ENCODE data around the gene MAML2.

MAML2 gene

DNA sequence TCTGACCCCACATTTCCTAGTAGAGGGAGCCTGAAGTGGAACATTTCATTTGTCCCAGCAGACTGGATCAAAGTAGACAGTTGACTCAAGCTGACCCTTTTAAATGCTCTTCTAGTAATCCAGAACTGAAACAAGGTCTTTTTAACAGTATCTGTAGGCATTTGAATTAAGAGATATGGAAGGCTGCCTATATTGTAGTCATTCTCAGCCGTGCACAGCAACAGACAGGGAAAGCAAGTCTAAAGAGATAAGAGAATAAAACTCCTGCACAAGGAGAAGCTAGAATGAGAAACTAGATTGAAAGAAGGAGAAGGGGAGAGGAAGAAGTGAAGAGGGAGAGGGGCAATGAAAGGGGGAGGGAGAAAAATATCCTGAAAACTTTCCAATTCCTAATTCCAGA is 238.5 kb downstream of the MAML2 start:
- TF ChIP-seq, protein P1, sequence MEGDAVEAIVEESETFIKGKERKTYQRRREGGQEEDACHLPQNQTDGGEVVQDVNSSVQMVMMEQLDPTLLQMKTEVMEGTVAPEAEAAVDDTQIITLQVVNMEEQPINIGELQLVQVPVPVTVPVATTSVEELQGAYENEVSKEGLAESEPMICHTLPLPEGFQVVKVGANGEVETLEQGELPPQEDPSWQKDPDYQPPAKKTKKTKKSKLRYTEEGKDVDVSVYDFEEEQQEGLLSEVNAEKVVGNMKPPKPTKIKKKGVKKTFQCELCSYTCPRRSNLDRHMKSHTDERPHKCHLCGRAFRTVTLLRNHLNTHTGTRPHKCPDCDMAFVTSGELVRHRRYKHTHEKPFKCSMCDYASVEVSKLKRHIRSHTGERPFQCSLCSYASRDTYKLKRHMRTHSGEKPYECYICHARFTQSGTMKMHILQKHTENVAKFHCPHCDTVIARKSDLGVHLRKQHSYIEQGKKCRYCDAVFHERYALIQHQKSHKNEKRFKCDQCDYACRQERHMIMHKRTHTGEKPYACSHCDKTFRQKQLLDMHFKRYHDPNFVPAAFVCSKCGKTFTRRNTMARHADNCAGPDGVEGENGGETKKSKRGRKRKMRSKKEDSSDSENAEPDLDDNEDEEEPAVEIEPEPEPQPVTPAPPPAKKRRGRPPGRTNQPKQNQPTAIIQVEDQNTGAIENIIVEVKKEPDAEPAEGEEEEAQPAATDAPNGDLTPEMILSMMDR (IDR thresholded peaks at IDR 0.05; ENCODE audit: insufficient read depth, missing control alignments): no peak
- FAIRE-seq (no peak), DNase-seq (ENCODE audit: insufficient read length, low spot score) (no peak)

DNA sequence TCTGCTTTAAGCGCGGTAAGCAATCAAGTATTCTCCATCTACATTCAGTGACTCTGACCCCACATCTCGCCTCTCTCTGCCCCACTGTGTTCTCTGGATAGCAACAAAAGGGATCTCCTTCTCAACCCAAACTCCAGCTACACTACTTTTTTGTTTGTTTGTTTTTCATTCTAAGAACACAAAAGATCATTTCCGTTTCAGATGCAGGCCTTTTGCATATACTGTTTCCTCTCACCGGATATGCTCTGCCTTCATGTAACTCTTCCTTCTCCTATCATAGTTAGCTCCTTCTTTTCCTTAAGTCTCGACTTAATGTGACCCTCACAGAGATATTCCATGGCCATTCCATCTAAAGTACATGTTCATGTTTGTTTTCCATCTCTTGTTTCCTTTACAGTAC is 239.3 kb downstream of the MAML2 start:
- TF ChIP-seq, protein P1 (IDR thresholded peaks at IDR 0.05; ENCODE audit: insufficient read depth, missing control alignments): no peak
- no peak for FAIRE-seq
- DNase-seq (ENCODE audit: insufficient read length, low spot score): no peak

DNA sequence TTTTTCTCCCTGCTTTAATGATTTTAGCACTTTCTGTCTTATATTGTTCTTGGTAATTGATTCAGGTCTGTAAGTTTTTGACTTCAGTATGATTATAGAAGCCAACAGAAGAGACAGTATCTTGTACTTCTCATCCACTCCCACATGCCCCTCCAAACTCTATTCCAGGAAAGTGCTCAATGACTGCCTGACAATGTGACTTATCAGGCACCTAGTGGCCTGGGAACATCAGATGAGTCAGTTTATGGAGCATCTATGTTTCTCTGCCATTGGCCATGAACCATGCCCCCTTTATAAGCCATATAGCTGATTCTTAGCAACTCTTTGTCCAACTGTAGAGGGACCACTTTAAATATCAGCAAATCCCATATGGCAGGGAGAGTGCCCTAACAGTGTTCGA is 239.9 kb downstream of the MAML2 start:
- no peak for DNase-seq (ENCODE audit: insufficient read length, low spot score)
- TF ChIP-seq, protein P1 (IDR thresholded peaks at IDR 0.05; ENCODE audit: insufficient read depth, missing control alignments): no peak
- FAIRE-seq: no peak

DNA sequence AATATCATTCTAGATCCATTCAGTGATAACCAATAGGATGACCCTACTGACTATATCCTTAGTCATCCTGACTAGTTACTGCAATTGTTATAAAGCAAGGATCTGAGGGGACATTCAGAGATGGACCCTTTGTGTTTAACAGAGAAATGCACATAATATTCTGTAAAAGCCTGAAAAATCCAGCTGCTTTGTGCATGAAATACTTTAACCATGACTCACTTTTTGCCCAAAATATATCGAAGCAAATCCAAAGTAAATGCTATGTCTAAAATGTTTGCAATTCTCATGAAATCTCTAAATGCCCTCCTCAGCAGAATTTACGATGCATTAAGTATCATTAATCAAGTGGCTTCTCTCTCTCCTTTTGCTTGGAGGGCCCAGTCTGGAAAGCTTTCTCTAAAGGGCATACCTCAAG is 240.3 kb downstream of the MAML2 start:
- no peak for FAIRE-seq
- TF ChIP-seq, protein P1 (IDR thresholded peaks at IDR 0.05; ENCODE audit: insufficient read depth, missing control alignments): no peak
- DNase-seq (ENCODE audit: insufficient read length, low spot score): no peak

DNA sequence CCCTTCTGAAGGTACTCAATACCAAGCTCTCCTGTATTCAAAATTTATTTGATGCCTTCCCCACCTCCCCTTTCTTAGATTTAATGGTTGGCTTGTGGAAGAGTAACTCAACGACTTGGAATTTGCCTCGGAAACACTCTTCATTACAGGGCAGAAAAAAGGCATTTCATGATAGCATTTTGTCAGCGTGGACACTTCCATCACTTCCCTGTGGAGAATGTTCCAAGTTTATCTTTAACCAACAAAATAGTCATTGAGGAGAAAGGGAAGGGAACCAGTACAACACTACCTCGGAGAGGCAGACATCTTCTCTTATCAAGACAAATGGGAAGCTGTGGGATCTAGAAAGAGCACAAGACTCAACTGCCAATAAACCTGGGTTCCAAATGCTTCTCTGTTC is 241.8 kb downstream of the MAML2 start:
- FAIRE-seq: no peak
- TF ChIP-seq, protein P1 (IDR thresholded peaks at IDR 0.05; ENCODE audit: insufficient read depth, missing control alignments): no peak

DNA sequence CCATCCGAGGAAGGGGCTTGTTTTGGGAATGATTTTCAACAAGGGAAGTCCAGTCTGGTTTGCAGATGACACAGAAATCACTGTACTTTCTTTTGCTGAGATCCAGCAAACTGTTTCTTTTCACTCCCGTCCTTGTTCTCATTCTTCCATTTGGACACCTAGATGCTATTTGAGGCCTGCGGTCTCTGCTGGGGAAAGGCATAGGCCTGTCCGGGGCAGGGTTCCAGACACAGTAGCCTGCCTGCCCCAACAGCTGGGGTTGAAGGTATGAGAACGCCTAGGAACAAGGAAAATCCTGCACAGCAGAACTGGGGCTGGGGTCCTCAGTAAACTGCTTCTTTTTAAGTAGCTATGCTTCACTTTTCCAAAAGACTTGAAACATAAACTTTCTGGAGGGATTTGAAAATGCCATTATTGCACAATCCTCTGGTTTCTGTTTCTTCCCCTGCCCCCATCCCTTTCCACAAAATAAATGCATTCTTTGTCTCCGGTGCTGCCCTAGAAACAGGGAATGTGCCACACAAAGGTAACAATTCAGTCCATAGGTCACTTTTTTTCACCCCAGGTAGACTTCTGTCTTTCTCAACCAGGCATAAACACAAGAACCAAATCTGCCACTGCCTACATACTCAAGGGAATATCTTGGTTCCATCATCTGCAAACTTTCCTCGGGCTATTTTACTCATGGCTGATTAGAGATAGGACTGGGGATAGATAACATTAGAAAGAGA is 244.3 kb downstream of the MAML2 start:
- FAIRE-seq (no peak), DNase-seq (ENCODE audit: insufficient read length, low spot score) (no peak)
- TF ChIP-seq, protein P1 (IDR thresholded peaks at IDR 0.05; ENCODE audit: insufficient read depth, missing control alignments): no peak

More for the DNA sequence above, 241.8 kb downstream of the MAML2 start:
- DNase-seq (ENCODE audit: insufficient read length, low spot score): no peak

DNA sequence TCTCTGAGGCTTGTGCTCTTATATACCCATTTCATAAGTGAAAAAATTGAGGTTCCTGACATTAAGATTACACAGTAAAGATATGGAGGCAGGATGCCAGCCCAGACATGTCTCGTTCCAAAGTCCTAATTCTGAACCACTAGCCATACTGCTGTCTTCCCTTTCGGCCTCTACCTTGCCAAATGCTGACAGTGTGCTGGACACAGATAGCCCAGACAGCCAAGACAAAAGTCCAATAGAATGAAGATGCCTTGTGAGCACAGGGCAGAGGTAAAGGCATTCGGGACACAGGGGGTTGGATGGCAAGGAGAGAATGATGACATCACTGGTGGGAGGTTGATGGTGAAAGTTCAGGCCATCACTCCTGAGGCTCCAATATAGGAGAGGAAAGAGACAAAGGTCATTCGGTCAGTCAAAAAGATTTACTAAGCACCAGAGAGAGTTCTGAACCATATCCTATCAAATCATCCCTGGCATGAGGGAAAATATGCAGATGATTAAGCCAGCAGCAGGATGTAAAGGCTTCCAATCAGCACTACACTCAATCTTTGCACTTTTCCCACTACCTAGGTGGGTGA is 245.1 kb downstream of the MAML2 start:
- TF ChIP-seq, protein P1 (IDR thresholded peaks at IDR 0.05; ENCODE audit: insufficient read depth, missing control alignments): no peak
- no peak for DNase-seq (ENCODE audit: insufficient read length, low spot score)
- no peak for FAIRE-seq
